A673 (cell line): ENCODE results near the gene COG1. TPM values are rescaled to one million over a fixed set of nuclear protein-coding genes. Genes with fewer than 3 reads are reported as not detected.

ENCODE experiments used
- BruUV-seq: library from RNA; stranded (reverse); fragments of 400-500 nt; replicated peaks from 2 replicates; lab custom pipeline; 2021; lab: Mats Ljungman, UMichigan
- CTCF ChIA-PET: fragments of 300-600 bp; sonication (Branson Sonifier 250); formaldehyde crosslinking; loops from one replicate; lab custom pipeline; 2022; ENCODE audit warnings: antibody characterized with exemption; lab: Charles Lee
- POLR2A ChIA-PET: fragments of 300-600 bp; sonication (Branson Sonifier 250); formaldehyde crosslinking; loops from one replicate; lab custom pipeline; 2022; ENCODE audit warnings: antibody characterized with exemption; ENCODE audit not compliant: low non-redundant PET; lab: Charles Lee
- DNase-seq: peaks from one replicate; pipeline ENCODE4 v3.0.0-alpha.2; 2015; ENCODE audit warnings: low spot score
- H3K27ac ChIP-seq: fragments of 200-600 bp; sonication (generic); 2 replicates; pipeline ENCODE4 v1.5.1; 2016; ENCODE audit warnings: mixed run types, low read depth, mild to moderate bottlenecking, mixed read lengths, antibody characterized with exemption, low read length; ENCODE audit not compliant: poor library complexity, severe bottlenecking
- H3K27me3 ChIP-seq: fragments of 200-600 bp; sonication (generic); replicated peaks from 2 replicates; pipeline ENCODE4 v1.6.1; 2017; ENCODE audit warnings: mixed run types, low read depth, mild to moderate bottlenecking, mixed read lengths, antibody characterized with exemption, low read length; ENCODE audit not compliant: insufficient read depth, poor library complexity
- H3K36me3 ChIP-seq: fragments of 200-600 bp; sonication (generic); 2 replicates; pipeline ENCODE4 v1.6.1; 2016; ENCODE audit warnings: mixed run types, mild to moderate bottlenecking, mixed read lengths, antibody characterized with exemption, low read length; ENCODE audit not compliant: insufficient read depth, poor library complexity, severe bottlenecking
- H3K4me1 ChIP-seq: fragments of 200-600 bp; sonication (generic); 2 replicates; pipeline ENCODE4 v1.6.1; 2017; ENCODE audit warnings: mixed run types, mild to moderate bottlenecking, mixed read lengths, antibody characterized with exemption, low read length; ENCODE audit not compliant: insufficient read depth, poor library complexity, severe bottlenecking
- H3K4me3 ChIP-seq: fragments of 200-600 bp; sonication (generic); 2 replicates; pipeline ENCODE4 v1.5.1; 2016; ENCODE audit warnings: low read depth, mixed run types, mild to moderate bottlenecking, mixed read lengths, low read length; ENCODE audit not compliant: poor library complexity, severe bottlenecking
- H3K9me3 ChIP-seq: fragments of 200-600 bp; sonication (generic); 2 replicates; pipeline ENCODE4 v1.6.1; 2016; ENCODE audit warnings: mixed run types, low read depth, mild to moderate bottlenecking, mixed read lengths, antibody characterized with exemption, low read length; ENCODE audit not compliant: poor library complexity, severe bottlenecking
- EZH2 ChIP-seq: fragments of 200-600 bp; sonication (generic); IDR thresholded peaks from 2 replicates; pipeline ENCODE4 v1.6.1; 2017; ENCODE audit warnings: borderline replicate concordance, low read depth, mild to moderate bottlenecking, mixed read lengths, antibody characterized with exemption, low read length; ENCODE audit not compliant: poor library complexity, severe bottlenecking
- intact Hi-C: fragments of 100-400 bp; cut with micrococcal nuclease; formaldehyde crosslinking; loops from one replicate; pipeline ENCODE4 v1.10.0; 2022; ENCODE audit not compliant: unreplicated experiment
- total RNA-seq: library from RNA; stranded (reverse); gene quantifications from 2 replicates; pipeline ENCODE4 v1.2.3, GENCODE V29; 2021
- TF ChIP-seq, protein P1 (sequence below): fragments of 300-800, 200-600 bp; sonication (generic); conservative IDR thresholded peaks from 2 replicates; pipeline ENCODE4 v1.5.1; 2017; ENCODE audit warnings: low read depth, mild to moderate bottlenecking, antibody characterized with exemption, low read length, moderate library complexity, mixed read lengths

COG1 gene
- total RNA-seq, 1 experiment from 2014 or later: 32.2 TPM

DNA sequence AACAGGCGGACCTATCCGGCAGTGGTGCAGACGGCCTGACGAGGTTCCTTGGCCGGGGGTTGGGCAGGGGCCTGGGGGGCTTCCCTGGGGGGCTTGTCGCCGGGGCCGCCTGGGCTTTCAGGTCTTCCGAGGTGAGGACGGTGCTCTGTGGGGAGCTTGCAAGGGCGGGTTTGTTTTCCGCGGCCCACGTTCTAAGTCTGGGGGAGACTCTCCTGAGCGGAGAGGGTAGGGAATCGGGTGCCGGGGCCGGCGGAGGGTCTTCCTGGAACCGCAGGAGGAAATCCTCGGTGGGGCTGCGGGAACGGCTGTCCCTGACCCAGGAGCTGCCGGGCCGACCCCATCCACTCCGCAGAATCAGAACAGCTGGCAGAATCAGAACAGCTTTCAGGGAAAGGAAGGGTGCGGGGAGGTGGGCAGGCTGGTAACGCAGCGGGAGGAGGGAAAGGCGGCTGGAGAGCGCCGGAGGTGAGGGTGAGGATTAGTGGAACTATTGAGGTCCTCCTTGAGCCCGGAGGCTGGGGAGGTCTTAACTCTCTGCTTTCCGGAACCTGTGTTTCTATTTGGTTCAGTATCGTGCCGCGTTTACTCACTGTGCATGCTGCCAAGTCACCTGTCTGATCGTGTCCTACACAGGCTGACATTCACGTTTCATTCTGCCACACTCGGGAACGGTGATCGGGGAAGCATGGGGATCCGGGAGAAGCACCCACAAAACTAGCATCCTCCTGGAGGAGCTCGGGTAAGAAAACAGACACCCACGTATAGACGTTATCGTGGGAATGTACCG is 39.9 kb downstream of the COG1 start:
- ChIA-PET CTCF (no interaction called here), POLR2A (no interaction called here)
- intact Hi-C loops: loop anchor here (5.0 kb wide), 1 partner anchor 40 kb away; the partner anchor contains the start of gene COG1
- TF ChIP-seq, protein P1, sequence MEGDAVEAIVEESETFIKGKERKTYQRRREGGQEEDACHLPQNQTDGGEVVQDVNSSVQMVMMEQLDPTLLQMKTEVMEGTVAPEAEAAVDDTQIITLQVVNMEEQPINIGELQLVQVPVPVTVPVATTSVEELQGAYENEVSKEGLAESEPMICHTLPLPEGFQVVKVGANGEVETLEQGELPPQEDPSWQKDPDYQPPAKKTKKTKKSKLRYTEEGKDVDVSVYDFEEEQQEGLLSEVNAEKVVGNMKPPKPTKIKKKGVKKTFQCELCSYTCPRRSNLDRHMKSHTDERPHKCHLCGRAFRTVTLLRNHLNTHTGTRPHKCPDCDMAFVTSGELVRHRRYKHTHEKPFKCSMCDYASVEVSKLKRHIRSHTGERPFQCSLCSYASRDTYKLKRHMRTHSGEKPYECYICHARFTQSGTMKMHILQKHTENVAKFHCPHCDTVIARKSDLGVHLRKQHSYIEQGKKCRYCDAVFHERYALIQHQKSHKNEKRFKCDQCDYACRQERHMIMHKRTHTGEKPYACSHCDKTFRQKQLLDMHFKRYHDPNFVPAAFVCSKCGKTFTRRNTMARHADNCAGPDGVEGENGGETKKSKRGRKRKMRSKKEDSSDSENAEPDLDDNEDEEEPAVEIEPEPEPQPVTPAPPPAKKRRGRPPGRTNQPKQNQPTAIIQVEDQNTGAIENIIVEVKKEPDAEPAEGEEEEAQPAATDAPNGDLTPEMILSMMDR: no peak
- peak; percentile 19 for DNase-seq
- no TSS peak for BruUV-seq
- Histone ChIP-seq H3K9me3 (no peaks in the 10 kb centered on the region), H3K4me3 (peak overlapping the region; percentile 98), H3K36me3 (peaks cover 13% of the 10 kb centered on the region), H3K4me1 (peaks cover 21% of the 10 kb centered on the region), H3K27me3 (no peaks in the 10 kb centered on the region), H3K27ac (peak overlapping the region; percentile 94)

DNA sequence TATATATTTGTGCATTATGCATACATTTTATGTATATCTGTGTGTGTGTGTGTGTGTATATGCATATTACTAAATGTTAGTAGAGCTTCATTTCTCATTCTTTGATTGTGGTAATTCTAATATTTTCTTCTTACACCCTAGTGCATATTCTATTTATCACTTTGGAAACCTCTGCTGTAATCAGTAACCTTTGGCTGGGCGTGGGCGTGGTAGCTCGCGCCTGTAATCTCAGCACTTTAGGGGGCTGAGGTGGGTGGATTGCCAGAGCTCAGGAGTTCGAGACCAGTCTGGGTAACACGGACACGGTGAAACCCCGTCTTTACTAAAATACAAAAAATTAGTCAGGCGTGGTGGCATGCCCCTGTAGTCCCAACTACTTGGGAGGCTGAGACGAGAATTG is 41.9 kb downstream of the COG1 start:
- peaks cover 6% of the 10 kb centered on the region for H3K4me1 ChIP-seq
- BruUV-seq: no TSS peak
- no peak overlapping the region for H3K27ac ChIP-seq
- TF ChIP-seq, protein P1: no peak
- no peak for TF ChIP-seq EZH2
- intact Hi-C loops: loop anchor here (5.0 kb wide), 1 partner anchor 42 kb away; the partner anchor contains the start of gene COG1
- CTCF ChIA-PET: no interaction called here
- H3K27me3 ChIP-seq: no peaks in the 10 kb centered on the region
- POLR2A ChIA-PET: no interaction called here
- no peaks in the 10 kb centered on the region for H3K9me3 ChIP-seq
- peaks cover 18% of the 10 kb centered on the region for H3K36me3 ChIP-seq
- no peak for DNase-seq
- H3K4me3 ChIP-seq: no peak overlapping the region

GRCh38 chr17:73237714-73238113 is 44.9 kb downstream of the COG1 start:
- no peak for DNase-seq
- POLR2A ChIA-PET: no interaction called here
- Histone ChIP-seq H3K36me3 (peaks cover 28% of the 10 kb centered on the region), H3K27ac (no peak overlapping the region), H3K27me3 (no peaks in the 10 kb centered on the region), H3K4me1 (peaks cover 6% of the 10 kb centered on the region), H3K9me3 (no peaks in the 10 kb centered on the region), H3K4me3 (no peak overlapping the region)
- no TSS peak for BruUV-seq
- intact Hi-C loops: no loop called here
- TF ChIP-seq, protein P1: no peak
- TF ChIP-seq EZH2: no peak
- CTCF ChIA-PET: no interaction called here
